ENCODE measurements around the gene KLHL1.

KLHL1 gene

GRCh38 chr13:70016116-70016515, 92.1 kb downstream of the KLHL1 start:
- no peak for DNase-seq (ENCODE audit: low read depth)

- no peak for DNase-seq (ENCODE audit: low read depth)
These were observed 93.9 kb downstream of the KLHL1 start for GRCh38 chr13:70014337-70014736.

- no peak for DNase-seq (ENCODE audit: low read depth)
These were observed 108.4 kb downstream of the KLHL1 start for GRCh38 chr13:69999875-70000274.

- DNase-seq (ENCODE audit: low read depth), result no peak
These were observed 111.2 kb downstream of the KLHL1 start for GRCh38 chr13:69997061-69997460.

- DNase-seq (ENCODE audit: low read depth), result no peak
These were observed 127.5 kb downstream of the KLHL1 start for GRCh38 chr13:69980799-69981198.

- DNase-seq (ENCODE audit: low read depth), result no peak
These were observed 132.8 kb downstream of the KLHL1 start for GRCh38 chr13:69975496-69975895.

GRCh38 chr13:69970520-69970919, 137.7 kb downstream of the KLHL1 start:
- no peak for DNase-seq (ENCODE audit: low read depth)

- DNase-seq (ENCODE audit: low read depth), result no peak
These were observed 149.2 kb downstream of the KLHL1 start for GRCh38 chr13:69959046-69959445.

GRCh38 chr13:69956839-69957238, 151.4 kb downstream of the KLHL1 start:
- no peak for DNase-seq (ENCODE audit: low read depth)

GRCh38 chr13:69956349-69956748, 151.9 kb downstream of the KLHL1 start:
- DNase-seq (ENCODE audit: low read depth), result no peak

- DNase-seq (ENCODE audit: low read depth), result no peak
These were observed 153.0 kb downstream of the KLHL1 start for GRCh38 chr13:69955271-69955670.

GRCh38 chr13:69951412-69951811, 156.8 kb downstream of the KLHL1 start:
- DNase-seq (ENCODE audit: low read depth), result no peak

- DNase-seq (ENCODE audit: low read depth), result no peak
These were observed 158.1 kb downstream of the KLHL1 start for GRCh38 chr13:69950160-69950559.

GRCh38 chr13:69948016-69948415, 160.2 kb downstream of the KLHL1 start:
- DNase-seq (ENCODE audit: low read depth), result no peak

- no peak for DNase-seq (ENCODE audit: low read depth)
These were observed 160.7 kb downstream of the KLHL1 start for GRCh38 chr13:69947582-69947981.

- no peak for DNase-seq (ENCODE audit: low read depth)
These were observed 161.7 kb downstream of the KLHL1 start for GRCh38 chr13:69946511-69946910.

GRCh38 chr13:69935043-69935442, 173.2 kb downstream of the KLHL1 start:
- DNase-seq (ENCODE audit: low read depth), result no peak

GRCh38 chr13:69928262-69928661, 180.0 kb downstream of the KLHL1 start:
- no peak for DNase-seq (ENCODE audit: low read depth)

- DNase-seq (ENCODE audit: low read depth), result no peak
These were observed 187.1 kb downstream of the KLHL1 start for GRCh38 chr13:69921156-69921555.

- DNase-seq (ENCODE audit: low read depth), result no peak
These were observed 195.6 kb downstream of the KLHL1 start for GRCh38 chr13:69912630-69913029.

GRCh38 chr13:69910800-69911199, 197.5 kb downstream of the KLHL1 start:
- no peak for DNase-seq (ENCODE audit: low read depth)

- DNase-seq (ENCODE audit: low read depth), result no peak
These were observed 203.5 kb downstream of the KLHL1 start for GRCh38 chr13:69904784-69905183.

- DNase-seq (ENCODE audit: low read depth), result no peak
These were observed 205.2 kb downstream of the KLHL1 start for GRCh38 chr13:69903081-69903480.

GRCh38 chr13:69882451-69882850, 225.8 kb downstream of the KLHL1 start:
- no peak for DNase-seq (ENCODE audit: low read depth)

GRCh38 chr13:69879936-69880335, 228.3 kb downstream of the KLHL1 start:
- no peak for DNase-seq (ENCODE audit: low read depth)
